SK-N-SH (cell line): ENCODE measurements around the gene CLEC18A. TPM values are rescaled to one million over a fixed set of nuclear protein-coding genes. Genes with fewer than 3 reads are reported as not detected.

ENCODE experiments used
- CTCF ChIA-PET: fragments of 300-600, 350-600 bp; formaldehyde crosslinking; extraction: SDS; loops from one replicate; lab custom pipeline; 2021; lab: Yijun Ruan, JAX
- POLR2A ChIA-PET: fragments of 350-600 bp; sonication (Branson Sonifier 250); formaldehyde crosslinking; extraction: SDS; loops from one replicate; lab custom pipeline; 2020; ENCODE audit warnings: antibody characterized with exemption, inconsistent platforms; lab: Yijun Ruan, JAX
- DNase-seq: peaks from one replicate; pipeline ENCODE4 v3.0.0; 2012
- H2AFZ ChIP-seq: fragments of 200-600 bp; sonication (generic); 2 replicates; pipeline ENCODE4 v1.8.1; 2016; ENCODE audit warnings: antibody characterized with exemption, mild to moderate bottlenecking, low read depth
- H3F3A ChIP-seq: fragments of 200-600 bp; sonication (generic); replicated peaks from 2 replicates; pipeline ENCODE3; 2016; ENCODE audit warnings: antibody characterized with exemption, mild to moderate bottlenecking; ENCODE audit not compliant: insufficient read depth
- H3K27ac ChIP-seq, 2 experiments: fragments of 200-500 bp in 1 of 2; fragments of 200-600 bp in 1 of 2; sonication (Bioruptor generic) in 1 of 2; sonication (generic), shearing (Covaris generic) in 1 of 2; 2 replicates each; pipeline versions ENCODE4 v1.5.1 to v1.6.1; 2014 to 2016; ENCODE audit warnings: low read depth in 2 of 2, inconsistent platforms in 1 of 2, low read length in 1 of 2, mild to moderate bottlenecking in 1 of 2, mixed read lengths in 1 of 2
- H3K27me3 ChIP-seq: fragments of 200-600 bp; sonication (generic), shearing (Covaris generic); 2 replicates; pipeline ENCODE4 v1.6.1; 2016; ENCODE audit warnings: mixed run types; ENCODE audit not compliant: insufficient read depth
- H3K36me3 ChIP-seq, 2 experiments: fragments of 200-500 bp in 1 of 2; fragments of 200-600 bp in 1 of 2; sonication (Bioruptor generic) in 1 of 2; sonication (generic) in 1 of 2; replicated peaks in 1 of 2; 2 replicates each; pipeline versions ENCODE3 to v1.5.1; 2014 to 2016; ENCODE audit warnings: low read length in 1 of 2, mild to moderate bottlenecking in 1 of 2; ENCODE audit not compliant: insufficient read depth in 2 of 2, control insufficient read depth in 1 of 2
- H3K4me1 ChIP-seq, 2 experiments: fragments of 200-500 bp in 1 of 2; fragments of 200-600 bp in 1 of 2; sonication (Bioruptor generic) in 1 of 2; sonication (generic), shearing (Covaris generic) in 1 of 2; 2 replicates each; pipeline versions ENCODE4 v1.5.1 to v1.6.1; 2014 to 2016; ENCODE audit warnings: low read depth in 1 of 2, low read length in 1 of 2, mixed run types in 1 of 2; ENCODE audit not compliant: insufficient read depth in 2 of 2, control insufficient read depth in 1 of 2
- H3K4me2 ChIP-seq: fragments of 200-600 bp; sonication (generic), shearing (Covaris generic); 2 replicates; pipeline ENCODE4 v1.6.1; 2017; ENCODE audit warnings: mixed run types
- H3K4me3 ChIP-seq, 2 experiments: fragments of 200-500 bp in 1 of 2; fragments of 200-600 bp in 1 of 2; sonication (Bioruptor generic) in 1 of 2; sonication (generic), shearing (Covaris generic) in 1 of 2; 2 replicates each; pipeline versions ENCODE4 v1.5.1 to v1.8.1; 2014 to 2016; ENCODE audit warnings: low read depth in 2 of 2, inconsistent platforms in 1 of 2, low read length in 1 of 2, mild to moderate bottlenecking in 1 of 2, mixed read lengths in 1 of 2, moderate library complexity in 1 of 2
- H3K79me2 ChIP-seq: fragments of 200-600 bp; sonication (generic); 2 replicates; pipeline ENCODE4 v1.8.1; 2017; ENCODE audit warnings: mild to moderate bottlenecking; ENCODE audit not compliant: insufficient read depth
- H3K9ac ChIP-seq: fragments of 200-600 bp; sonication (generic); 2 replicates; pipeline ENCODE4 v1.6.1; 2017; ENCODE audit warnings: mixed run types
- H3K9me2 ChIP-seq: fragments of 200-600 bp; sonication (generic); 2 replicates; pipeline ENCODE4 v1.6.1; 2017; ENCODE audit warnings: mixed run types
- H3K9me3 ChIP-seq: fragments of 200-600 bp; sonication (generic); 2 replicates; pipeline ENCODE4 v1.6.1; 2017; ENCODE audit warnings: mixed run types, mild to moderate bottlenecking, moderate library complexity
- H4K20me1 ChIP-seq: fragments of 200-600 bp; sonication (generic); 2 replicates; pipeline ENCODE4 v1.6.1; 2017; ENCODE audit warnings: mild to moderate bottlenecking, mixed run types; ENCODE audit not compliant: insufficient read depth
- CHD2 ChIP-seq: fragments of 150-350 bp; IDR thresholded peaks from 2 replicates; pipeline ENCODE4 v1.6.1; 2018; ENCODE audit warnings: low read length; ENCODE audit not compliant: partially characterized antibody
- ELF1 ChIP-seq: IDR thresholded peaks from 2 replicates; pipeline ENCODE4 v1.4.0; 2012
- EZH2phosphoT487 ChIP-seq: fragments of 200-600 bp; sonication (generic); IDR thresholded peaks from 2 replicates; pipeline ENCODE4 v1.6.1; 2017; ENCODE audit warnings: low read depth, mixed run types, mild to moderate bottlenecking, antibody characterized with exemption, moderate library complexity, borderline replicate concordance
- FOXJ3 ChIP-seq: sonication (generic); formaldehyde crosslinking; IDR thresholded peaks from 2 replicates; pipeline ENCODE4 v1.5.1; 2020; ENCODE audit warnings: mild to moderate bottlenecking, missing genetic modification reagents
- GABPA ChIP-seq: IDR thresholded peaks from 2 replicates; pipeline ENCODE4 v1.4.0; 2012; ENCODE audit warnings: low read depth, mild to moderate bottlenecking
- IRF3 ChIP-seq: fragments of 150-350 bp; IDR thresholded peaks from 2 replicates; pipeline ENCODE4 v1.6.1; 2016; ENCODE audit warnings: mild to moderate bottlenecking, low read depth, low read length
- MAX ChIP-seq: IDR thresholded peaks from 2 replicates; pipeline ENCODE4 v1.4.0; 2012; ENCODE audit warnings: low read depth
- MEF2A ChIP-seq: IDR thresholded peaks from 2 replicates; pipeline ENCODE4 v1.4.0; 2012; ENCODE audit warnings: low read depth, borderline replicate concordance
- MXI1 ChIP-seq: IDR thresholded peaks from 2 replicates; pipeline ENCODE4 v1.6.1; 2012; ENCODE audit warnings: mild to moderate bottlenecking, low read depth, low read length, improper control_type of control experiment
- NRF1 ChIP-seq: IDR thresholded peaks from 2 replicates; pipeline ENCODE4 v1.6.1; 2012; ENCODE audit warnings: low read depth, mild to moderate bottlenecking, low read length
- POLR2AphosphoS5 ChIP-seq: IDR thresholded peaks from 2 replicates; pipeline ENCODE4 v1.6.1; 2012; ENCODE audit warnings: low read depth, low read length
- RAD21 ChIP-seq: IDR thresholded peaks from 2 replicates; pipeline ENCODE4 v1.6.1; 2012; ENCODE audit warnings: mild to moderate bottlenecking, low read length
- RCOR1 ChIP-seq: fragments of 150-350 bp; IDR thresholded peaks from 2 replicates; pipeline ENCODE4 v1.6.1; 2017; ENCODE audit warnings: antibody characterized with exemption, low read length
- RFX5 ChIP-seq: IDR thresholded peaks from 2 replicates; pipeline ENCODE4 v1.6.1; 2012; ENCODE audit warnings: mild to moderate bottlenecking, improper control_type of control experiment, low read length
- RXRA ChIP-seq: IDR thresholded peaks from 2 replicates; pipeline ENCODE4 v1.4.0; 2012; ENCODE audit warnings: low read depth, mild to moderate bottlenecking, borderline replicate concordance
- SMC3 ChIP-seq: IDR thresholded peaks from 2 replicates; pipeline ENCODE4 v1.6.1; 2012; ENCODE audit warnings: low read depth, low read length, improper control_type of control experiment
- TAF1 ChIP-seq: IDR thresholded peaks from 2 replicates; pipeline ENCODE4 v1.6.1; 2012; ENCODE audit warnings: low read depth, mild to moderate bottlenecking, low read length, moderate library complexity, borderline replicate concordance
- TCF12 ChIP-seq: IDR thresholded peaks from 2 replicates; pipeline ENCODE4 v1.4.0; 2012
- TEAD4 ChIP-seq: IDR thresholded peaks from 2 replicates; pipeline ENCODE4 v1.4.0; 2012; ENCODE audit warnings: mild to moderate bottlenecking, borderline replicate concordance; ENCODE audit not compliant: insufficient read depth
- USF1 ChIP-seq: IDR thresholded peaks from 2 replicates; pipeline ENCODE4 v1.4.0; 2012; ENCODE audit warnings: low read depth, borderline replicate concordance
- ZBTB33 ChIP-seq: IDR thresholded peaks from 2 replicates; pipeline ENCODE4 v1.4.0; 2012; ENCODE audit warnings: low read depth, borderline replicate concordance
- WGBS: methylation state at CpG from one replicate; pipeline ENCODE4 v1.1.6; 2017; ENCODE audit warnings: low lambda C conversion rate; 5-methylcytosine and 5-hydroxymethylcytosine counted together
- polyA plus RNA-seq, 3 experiments: library from polyadenylated mRNA; depleted of rRNA; stranded (reverse); fragments of >200 nt; gene quantifications; 2 replicates each; pipeline ENCODE4 v1.2.3, GENCODE V29; 2012

CLEC18A gene
- polyA plus RNA-seq, 1 of the 3 experiments (the other 2 are of a cell fraction), result 0.20 TPM

GRCh38 chr16:69936252-69936651 is 14.9 kb upstream of the CLEC18A start:
- Histone ChIP-seq H3K79me2 (no peaks in the 10 kb centered on the region), H2AFZ (no peak overlapping the region), H3F3A (no peaks in the 10 kb centered on the region), H4K20me1 (no peaks in the 10 kb centered on the region), H3K27ac (no peak overlapping the region), H3K4me3 (no peak overlapping the region), H3K9me3 (no peaks in the 10 kb centered on the region), H3K4me2 (no peak overlapping the region), H3K9ac (no peak overlapping the region), H3K27me3 (no peaks in the 10 kb centered on the region), H3K9me2 (no peaks in the 10 kb centered on the region), H3K4me1 (no peaks in the 10 kb centered on the region; a peak in 1 of 4 replicates)
- ChIA-PET CTCF (interaction anchor here (1.0 to 9.3 kb wide), 6 partner anchors 101 to 219 kb away, joined by 3 to 65 read pairs (median 5); partner anchors contain the start of gene NOB1), POLR2A (no interaction called here)
- 94% methylated on average over 11 of the region's 16 CpGs for WGBS
- DNase-seq, result no peak
- TF ChIP-seq ELF1, result no peak
- TF ChIP-seq GABPA, result no peak
- no peak for TF ChIP-seq IRF3
- TF ChIP-seq RFX5, result no peak
- TF ChIP-seq USF1, result no peak
- no peak for TF ChIP-seq MAX
- TF ChIP-seq NRF1, result no peak
- TF ChIP-seq CHD2, result no peak
- no peak for TF ChIP-seq MEF2A
- TF ChIP-seq SMC3, result no peak
- no peak for TF ChIP-seq RCOR1
- TF ChIP-seq, all 33 proteins: peak for 0
- H3K36me3 ChIP-seq, result peaks cover 3 to 48% of the 10 kb centered on the region in 2 experiments

GRCh38 chr16:69936751-69937211 is 14.4 kb upstream of the CLEC18A start:
- no peaks in the 10 kb centered on the region for H4K20me1 ChIP-seq
- H3K9ac ChIP-seq, result no peak overlapping the region
- ChIA-PET POLR2A (no interaction called here), CTCF (interaction anchor here (0.6 to 9.3 kb wide), 15 partner anchors 67 to 549 kb away, joined by 3 to 65 read pairs (median 3); no protein-coding TSS in a partner anchor)
- no peaks in the 10 kb centered on the region for H3K79me2 ChIP-seq
- no peak overlapping the region for H3K4me3 ChIP-seq
- H3K27me3 ChIP-seq, result no peaks in the 10 kb centered on the region
- DNase-seq, result no peak
- no peaks in the 10 kb centered on the region for H3F3A ChIP-seq
- no peaks in the 10 kb centered on the region for H3K9me2 ChIP-seq
- H3K27ac ChIP-seq, result no peak overlapping the region
- no peak for TF ChIP-seq TCF12
- no peak for TF ChIP-seq CHD2
- no peak for TF ChIP-seq RAD21
- no peak for TF ChIP-seq TEAD4
- TF ChIP-seq ZBTB33, result no peak
- TF ChIP-seq MXI1, result no peak
- TF ChIP-seq TAF1, result no peak
- no peak for TF ChIP-seq EZH2phosphoT487
- TF ChIP-seq FOXJ3, result no peak
- TF ChIP-seq POLR2AphosphoS5, result no peak
- no peak for TF ChIP-seq RXRA
- no peak for TF ChIP-seq RFX5
- no peaks in the 10 kb centered on the region for H3K9me3 ChIP-seq
- no peak overlapping the region for H2AFZ ChIP-seq
- H3K4me1 ChIP-seq, result no peaks in the 10 kb centered on the region; a peak in 1 of 4 replicates
- H3K36me3 ChIP-seq, result peaks cover 3 to 43% of the 10 kb centered on the region in 2 experiments
- 97% methylated on average over 11 of the region's 21 CpGs for WGBS
- H3K4me2 ChIP-seq, result no peak overlapping the region
